AG09309 (cell line): Measurements from ENCODE around the gene HORMAD2.

ENCODE experiments used
- DNase-seq: peaks from one replicate; pipeline ENCODE4 v3.0.0-alpha.2; 2010; ENCODE audit warnings: low read depth
- H3K4me3 ChIP-seq: 2 replicates; pipeline ENCODE4 v1.5.1; 2011; ENCODE audit warnings: mild to moderate bottlenecking, low read depth, low read length, moderate library complexity; ENCODE audit not compliant: control insufficient read depth
- TF ChIP-seq, protein P1 (sequence below): IDR thresholded peaks from 2 replicates; pipeline ENCODE4 v1.5.1; 2011; ENCODE audit warnings: mild to moderate bottlenecking, low read depth, low read length, inconsistent platforms; ENCODE audit not compliant: insufficient read depth, control insufficient read depth; ENCODE audit errors: missing control alignments

HORMAD2 gene

DNA sequence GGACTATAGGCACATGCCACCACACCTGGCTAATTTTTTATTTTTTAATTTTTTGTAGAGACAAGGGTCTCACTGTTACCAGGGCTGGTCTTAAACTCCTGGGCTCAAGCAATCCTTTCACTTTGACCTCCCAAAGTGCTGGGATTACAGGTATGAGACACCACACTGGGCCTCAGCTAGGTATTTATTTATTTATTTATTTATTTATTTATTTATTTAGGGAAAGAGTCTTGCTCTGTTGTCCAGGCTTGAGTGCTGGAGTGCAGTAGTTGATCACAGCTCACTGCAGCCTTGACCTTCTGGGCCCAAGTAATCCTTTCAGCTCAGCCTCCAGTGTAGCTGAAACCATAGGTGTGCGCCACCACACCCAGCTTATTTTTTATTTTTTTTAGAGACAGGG, 43.2 kb downstream of the HORMAD2 start:
- no peak for DNase-seq
- TF ChIP-seq, protein P1, sequence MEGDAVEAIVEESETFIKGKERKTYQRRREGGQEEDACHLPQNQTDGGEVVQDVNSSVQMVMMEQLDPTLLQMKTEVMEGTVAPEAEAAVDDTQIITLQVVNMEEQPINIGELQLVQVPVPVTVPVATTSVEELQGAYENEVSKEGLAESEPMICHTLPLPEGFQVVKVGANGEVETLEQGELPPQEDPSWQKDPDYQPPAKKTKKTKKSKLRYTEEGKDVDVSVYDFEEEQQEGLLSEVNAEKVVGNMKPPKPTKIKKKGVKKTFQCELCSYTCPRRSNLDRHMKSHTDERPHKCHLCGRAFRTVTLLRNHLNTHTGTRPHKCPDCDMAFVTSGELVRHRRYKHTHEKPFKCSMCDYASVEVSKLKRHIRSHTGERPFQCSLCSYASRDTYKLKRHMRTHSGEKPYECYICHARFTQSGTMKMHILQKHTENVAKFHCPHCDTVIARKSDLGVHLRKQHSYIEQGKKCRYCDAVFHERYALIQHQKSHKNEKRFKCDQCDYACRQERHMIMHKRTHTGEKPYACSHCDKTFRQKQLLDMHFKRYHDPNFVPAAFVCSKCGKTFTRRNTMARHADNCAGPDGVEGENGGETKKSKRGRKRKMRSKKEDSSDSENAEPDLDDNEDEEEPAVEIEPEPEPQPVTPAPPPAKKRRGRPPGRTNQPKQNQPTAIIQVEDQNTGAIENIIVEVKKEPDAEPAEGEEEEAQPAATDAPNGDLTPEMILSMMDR: no peak
- no peak overlapping the region for H3K4me3 ChIP-seq

DNA sequence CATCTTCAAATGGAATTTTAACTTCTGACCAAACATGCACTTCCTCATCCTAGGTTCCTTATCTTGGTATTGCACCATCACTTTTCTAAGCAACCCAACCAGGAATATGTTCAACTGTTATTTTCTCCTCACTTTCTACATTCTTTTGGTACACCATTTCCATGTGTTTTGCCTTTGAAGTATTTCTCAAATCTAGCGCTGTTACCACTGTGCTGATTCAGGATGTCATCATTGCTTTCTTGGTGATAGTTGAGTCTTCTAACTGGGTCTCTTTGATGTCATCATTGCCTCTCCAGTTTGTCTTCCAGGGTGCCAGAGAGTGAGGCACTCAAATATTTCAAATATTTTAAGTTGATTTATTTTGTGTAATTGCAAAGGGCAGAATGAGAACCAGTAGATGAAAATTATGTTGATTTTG, 47.5 kb downstream of the HORMAD2 start:
- DNase-seq: peak; percentile 27
- TF ChIP-seq, protein P1: no peak

GRCh38 chr22:30128511-30128910, 48.2 kb downstream of the HORMAD2 start:
- H3K4me3 ChIP-seq: no peak overlapping the region
- TF ChIP-seq, protein P1: no peak
- DNase-seq: no peak

More for the DNA sequence above, 47.5 kb downstream of the HORMAD2 start:
- H3K4me3 ChIP-seq: no peak overlapping the region

DNA sequence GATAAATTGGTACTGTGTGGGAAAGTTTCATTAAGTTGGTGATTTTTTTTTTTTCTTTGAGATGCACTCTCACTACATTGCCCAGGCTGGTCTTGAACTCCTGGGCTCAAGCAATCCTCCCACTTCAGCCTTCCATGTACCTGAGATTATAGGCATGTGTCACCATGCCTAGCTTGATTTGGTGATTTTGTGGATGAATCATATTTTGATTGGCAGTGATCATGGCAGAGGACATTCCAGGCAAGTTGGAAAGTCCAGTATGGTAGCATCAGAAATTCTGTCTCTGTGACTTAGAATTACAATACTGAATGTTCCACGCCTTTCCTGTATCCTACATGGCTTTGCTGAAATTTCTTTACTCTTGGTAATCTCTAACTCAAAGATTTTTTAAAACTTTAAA, 49.4 kb downstream of the HORMAD2 start:
- no peak overlapping the region for H3K4me3 ChIP-seq
- TF ChIP-seq, protein P1: no peak
- DNase-seq: no peak

DNA sequence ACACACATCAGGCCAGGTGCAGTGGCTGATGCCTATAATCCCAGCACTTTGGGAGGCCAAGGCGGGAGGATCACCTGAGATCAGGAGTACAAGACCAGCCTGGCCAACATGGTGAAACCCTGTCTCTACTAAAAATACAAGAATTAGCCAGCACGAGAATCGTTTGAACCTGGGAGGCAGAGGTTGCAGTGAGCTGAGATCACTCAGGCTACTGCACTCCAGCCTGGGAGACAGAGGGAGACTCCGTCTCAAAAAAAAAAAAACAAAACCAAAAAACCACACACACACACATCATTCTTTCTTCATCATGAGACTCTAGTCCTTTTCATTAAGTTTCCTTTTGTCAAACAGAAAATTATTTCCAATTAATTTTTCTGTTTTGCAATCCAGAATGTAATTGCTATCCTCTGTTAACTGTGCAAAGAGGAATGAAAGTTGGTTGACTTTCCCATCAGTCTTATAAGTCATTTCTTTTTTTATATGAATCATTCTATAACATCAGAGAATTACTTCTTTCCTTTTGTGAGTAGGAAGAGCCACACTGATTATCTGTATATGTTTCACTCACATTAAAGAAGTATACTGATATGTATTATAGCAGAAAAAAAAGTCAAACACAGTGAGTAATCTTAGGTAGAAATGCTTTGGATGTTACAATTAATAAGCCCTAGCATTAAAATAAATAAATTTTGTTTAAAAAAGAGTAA, 52.2 kb downstream of the HORMAD2 start:
- no peak for DNase-seq
- TF ChIP-seq, protein P1: no peak

GRCh38 chr22:30140414-30140813, 60.1 kb downstream of the HORMAD2 start:
- H3K4me3 ChIP-seq: no peak overlapping the region
- TF ChIP-seq, protein P1: no peak
- no peak for DNase-seq

More for the DNA sequence above, 52.2 kb downstream of the HORMAD2 start:
- no peak overlapping the region for H3K4me3 ChIP-seq
